Smooth muscle cell (in vitro differentiated cells): ENCODE data around the gene MFSD6. TPM values are rescaled to one million over a fixed set of nuclear protein-coding genes. Genes with fewer than 3 reads are reported as not detected.

Source experiments
- DNase-seq: peaks from one replicate; lab custom pipeline; 2025; ENCODE audit not compliant: unreplicated experiment; lab: John Stamatoyannopoulos, UW
- H2AFZ ChIP-seq: fragments of 200-600 bp; sonication (generic); 2 replicates; pipeline ENCODE4 v1.6.0; 2016; ENCODE audit warnings: antibody characterized with exemption, low read depth, mild to moderate bottlenecking
- H3F3A ChIP-seq: fragments of 200-600 bp; sonication (generic); 2 replicates; pipeline ENCODE4 v1.6.0; 2017; ENCODE audit warnings: antibody characterized with exemption, low read depth
- H3K27ac ChIP-seq: fragments of 200-600 bp; sonication (generic); 2 replicates; pipeline ENCODE4 v1.5.1; 2016; ENCODE audit warnings: low read depth, mild to moderate bottlenecking
- H3K27me3 ChIP-seq: fragments of 200-600 bp; sonication (generic); 2 replicates; pipeline ENCODE4 v1.6.1; 2016; ENCODE audit warnings: low read depth, mild to moderate bottlenecking
- H3K36me3 ChIP-seq: fragments of 200-600 bp; sonication (generic); 2 replicates; pipeline ENCODE4 v1.5.1; 2016; ENCODE audit warnings: low read depth
- H3K4me1 ChIP-seq: fragments of 200-600 bp; sonication (generic); 2 replicates; pipeline ENCODE4 v1.5.1; 2016; ENCODE audit warnings: low read depth
- H3K4me2 ChIP-seq: fragments of 200-600 bp; sonication (generic); 2 replicates; pipeline ENCODE4 v1.6.0; 2016; ENCODE audit warnings: mild to moderate bottlenecking
- H3K4me3 ChIP-seq: fragments of 200-600 bp; sonication (generic); 2 replicates; pipeline ENCODE4 v1.5.1; 2016; ENCODE audit warnings: mild to moderate bottlenecking
- H3K79me2 ChIP-seq: fragments of 200-600 bp; sonication (generic); 2 replicates; pipeline ENCODE4 v1.6.0; 2016; ENCODE audit warnings: low read depth, mild to moderate bottlenecking
- H3K9ac ChIP-seq: fragments of 200-600 bp; sonication (generic); 2 replicates; pipeline ENCODE4 v1.6.0; 2016; ENCODE audit warnings: low read depth
- H3K9me3 ChIP-seq: fragments of 200-600 bp; sonication (generic); replicated peaks from 2 replicates; pipeline ENCODE4 v1.5.1; 2016; ENCODE audit warnings: low read depth
- H4K20me1 ChIP-seq: fragments of 200-600 bp; sonication (generic); 2 replicates; pipeline ENCODE4 v1.6.0; 2016; ENCODE audit warnings: low read depth
- WGBS: methylation state at CpG from one replicate; pipeline ENCODE4 v1.1.7; 2016; ENCODE audit warnings: low lambda C conversion rate; 5-methylcytosine and 5-hydroxymethylcytosine counted together
- polyA plus RNA-seq: library from polyadenylated mRNA; unstranded; fragments of >200 nt; fragmentation: Nextera tagmentation; extraction: Ambion mirVana; gene quantifications from 2 replicates; pipeline ENCODE4 v1.2.1, GENCODE V29; 2016
- total RNA-seq: library from RNA; depleted of rRNA; stranded (reverse); fragments of >200 nt; gene quantifications from 2 replicates; pipeline ENCODE4 v1.2.3, GENCODE V29; 2014
- TF ChIP-seq, protein P1 (sequence below): fragments of 200-600 bp; sonication (generic); IDR thresholded peaks from 2 replicates; pipeline ENCODE4 v1.5.1; 2017; ENCODE audit warnings: borderline replicate concordance, mild to moderate bottlenecking, antibody characterized with exemption; ENCODE audit not compliant: insufficient read depth, poor library complexity, severe bottlenecking

MFSD6 gene
- total and polyA plus RNA-seq, 2 experiments from 2014 or later: 1.2 to 3.6 TPM

DNA sequence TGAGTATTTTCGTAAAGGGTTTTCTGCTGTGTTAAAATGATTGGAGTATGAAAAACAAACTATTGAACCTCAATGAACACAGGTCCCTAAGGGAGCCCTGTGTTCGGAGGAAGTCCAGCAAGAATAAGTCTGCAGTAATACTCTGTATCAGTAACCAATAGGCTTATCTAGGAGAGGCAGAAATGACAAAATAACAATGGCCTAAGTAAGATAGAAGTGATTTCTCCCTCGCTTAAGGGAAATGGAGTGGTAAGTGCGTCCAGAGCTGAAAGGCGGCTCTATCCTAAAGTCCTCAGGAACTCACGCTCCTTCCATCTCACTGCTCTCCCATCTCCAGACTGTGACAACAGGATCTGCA lies 29.3 kb upstream of the MFSD6 start:
- no peak overlapping the region for H3K4me3 ChIP-seq
- WGBS: 96% methylated on average over 6 of the region's 6 CpGs

DNA sequence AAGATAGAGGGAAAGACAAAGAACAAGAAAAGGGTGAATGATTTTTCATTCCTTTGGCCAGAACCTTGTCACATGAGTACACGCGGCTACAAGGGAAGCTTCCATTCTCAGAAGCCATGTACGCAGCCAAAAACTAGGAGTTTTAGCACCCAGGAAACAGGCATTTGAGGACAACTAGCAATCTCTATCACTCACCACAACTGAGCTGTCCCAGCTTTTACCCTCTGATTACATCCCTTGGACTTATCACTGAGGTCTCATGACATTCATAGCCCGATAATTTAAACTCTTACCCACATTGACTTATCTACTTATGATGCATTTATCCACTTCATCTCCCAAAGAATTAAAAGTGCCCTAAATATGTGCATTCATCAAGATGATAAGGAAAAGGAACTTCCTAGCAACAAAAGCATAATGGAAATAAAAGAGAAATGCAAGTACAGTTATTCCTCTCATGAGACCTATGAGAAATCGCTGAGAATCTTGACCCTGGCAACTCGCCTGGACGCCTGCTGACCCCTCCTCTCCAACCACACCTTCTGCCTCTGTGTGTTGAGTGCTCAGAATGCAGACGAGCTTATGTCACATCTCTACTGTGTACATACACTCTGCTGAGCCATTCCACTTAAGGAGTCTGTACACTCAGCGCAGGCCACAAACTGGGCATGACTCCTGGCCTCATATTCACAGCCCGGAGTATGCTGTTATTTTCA lies 28.7 kb upstream of the MFSD6 start:
- Histone ChIP-seq H3K9me3 (no peaks in the 10 kb centered on the region), H3K27ac (no peak overlapping the region), H3K27me3 (no peaks in the 10 kb centered on the region), H3K9ac (no peak overlapping the region), H3K79me2 (no peaks in the 10 kb centered on the region), H3K4me3 (no peak overlapping the region), H3K36me3 (no peaks in the 10 kb centered on the region), H2AFZ (no peak overlapping the region), H4K20me1 (no peaks in the 10 kb centered on the region), H3K4me1 (no peaks in the 10 kb centered on the region), H3F3A (no peaks in the 10 kb centered on the region), H3K4me2 (no peak overlapping the region)
- DNase-seq: no peak
- 89% methylated on average over 10 of the region's 10 CpGs for WGBS
- TF ChIP-seq, protein P1, sequence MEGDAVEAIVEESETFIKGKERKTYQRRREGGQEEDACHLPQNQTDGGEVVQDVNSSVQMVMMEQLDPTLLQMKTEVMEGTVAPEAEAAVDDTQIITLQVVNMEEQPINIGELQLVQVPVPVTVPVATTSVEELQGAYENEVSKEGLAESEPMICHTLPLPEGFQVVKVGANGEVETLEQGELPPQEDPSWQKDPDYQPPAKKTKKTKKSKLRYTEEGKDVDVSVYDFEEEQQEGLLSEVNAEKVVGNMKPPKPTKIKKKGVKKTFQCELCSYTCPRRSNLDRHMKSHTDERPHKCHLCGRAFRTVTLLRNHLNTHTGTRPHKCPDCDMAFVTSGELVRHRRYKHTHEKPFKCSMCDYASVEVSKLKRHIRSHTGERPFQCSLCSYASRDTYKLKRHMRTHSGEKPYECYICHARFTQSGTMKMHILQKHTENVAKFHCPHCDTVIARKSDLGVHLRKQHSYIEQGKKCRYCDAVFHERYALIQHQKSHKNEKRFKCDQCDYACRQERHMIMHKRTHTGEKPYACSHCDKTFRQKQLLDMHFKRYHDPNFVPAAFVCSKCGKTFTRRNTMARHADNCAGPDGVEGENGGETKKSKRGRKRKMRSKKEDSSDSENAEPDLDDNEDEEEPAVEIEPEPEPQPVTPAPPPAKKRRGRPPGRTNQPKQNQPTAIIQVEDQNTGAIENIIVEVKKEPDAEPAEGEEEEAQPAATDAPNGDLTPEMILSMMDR: no peak

More for the DNA sequence above, 29.3 kb upstream of the MFSD6 start:
- Histone ChIP-seq H3K4me1 (no peaks in the 10 kb centered on the region), H3K4me2 (no peak overlapping the region), H3K9me3 (no peaks in the 10 kb centered on the region), H2AFZ (no peak overlapping the region), H3K36me3 (no peaks in the 10 kb centered on the region), H3F3A (no peaks in the 10 kb centered on the region), H4K20me1 (no peaks in the 10 kb centered on the region), H3K27me3 (no peaks in the 10 kb centered on the region), H3K27ac (no peak overlapping the region), H3K9ac (no peak overlapping the region), H3K79me2 (no peaks in the 10 kb centered on the region)
- no peak for DNase-seq
- TF ChIP-seq, protein P1: no peak

DNA sequence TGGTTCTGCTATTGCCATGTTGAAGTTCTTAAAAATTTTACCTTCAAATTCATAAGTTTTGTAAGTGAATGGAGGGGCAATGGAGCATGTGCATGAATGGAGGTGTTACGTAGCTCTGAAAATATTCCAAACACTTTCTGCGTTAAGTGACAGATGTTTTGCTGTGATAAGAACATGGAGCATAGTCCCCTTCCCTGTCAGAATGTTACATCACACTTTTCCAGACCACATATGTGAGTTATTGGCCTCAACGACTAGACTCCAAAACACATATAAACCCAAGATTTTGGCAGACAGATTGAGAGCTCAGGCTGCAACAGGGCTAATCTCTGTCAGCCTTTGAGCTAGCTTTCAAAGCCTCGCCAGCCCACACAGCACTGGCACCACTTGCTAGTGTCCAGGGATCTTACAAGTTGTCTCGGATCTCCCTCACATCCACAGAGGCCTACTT lies 27.2 kb upstream of the MFSD6 start:
- no peak overlapping the region for H2AFZ ChIP-seq
- no peaks in the 10 kb centered on the region for H3K4me1 ChIP-seq
- no peak overlapping the region for H3K4me2 ChIP-seq
- TF ChIP-seq, protein P1: no peak
- H3K79me2 ChIP-seq: no peaks in the 10 kb centered on the region
- H3K27me3 ChIP-seq: no peaks in the 10 kb centered on the region
- H3F3A ChIP-seq: no peaks in the 10 kb centered on the region
- no peaks in the 10 kb centered on the region for H3K36me3 ChIP-seq
- H4K20me1 ChIP-seq: no peaks in the 10 kb centered on the region
- no peak overlapping the region for H3K4me3 ChIP-seq
- whole genome bisulfite sequencing: 46% methylated on average over 5 of the region's 5 CpGs
- no peak overlapping the region for H3K9ac ChIP-seq
- H3K9me3 ChIP-seq: no peaks in the 10 kb centered on the region
- DNase-seq: no peak
- H3K27ac ChIP-seq: no peak overlapping the region

DNA sequence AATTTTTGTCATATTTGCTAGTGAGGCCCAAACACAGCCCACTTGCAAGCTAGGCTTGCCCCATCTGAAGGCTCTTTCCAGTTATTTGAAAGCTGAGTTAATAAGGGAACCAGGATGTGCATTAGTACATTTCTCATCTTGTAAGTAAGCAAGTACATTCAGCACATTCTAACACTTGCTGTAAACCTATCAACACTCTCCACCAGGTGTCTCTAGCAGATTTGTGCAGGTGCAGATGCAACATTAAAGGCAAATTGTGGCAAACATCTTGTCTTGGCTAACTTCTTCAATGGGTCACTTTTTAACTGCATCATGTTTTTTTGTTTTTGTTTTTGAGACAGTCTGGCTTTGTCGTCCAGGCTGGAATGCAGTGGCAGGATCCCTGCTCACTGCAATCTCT lies 25.3 kb upstream of the MFSD6 start:
- WGBS: 63% methylated on average over 1 of the region's 1 CpG
- no peak for DNase-seq
- no peak overlapping the region for H2AFZ ChIP-seq
- H3K9ac ChIP-seq: no peak overlapping the region
- no peaks in the 10 kb centered on the region for H4K20me1 ChIP-seq
- TF ChIP-seq, protein P1: peak; percentile 36
- H3K27me3 ChIP-seq: no peaks in the 10 kb centered on the region
- no peak overlapping the region for H3K4me3 ChIP-seq
- H3K9me3 ChIP-seq: no peaks in the 10 kb centered on the region
- no peaks in the 10 kb centered on the region for H3F3A ChIP-seq
- no peak overlapping the region for H3K27ac ChIP-seq
- H3K36me3 ChIP-seq: no peaks in the 10 kb centered on the region
- no peaks in the 10 kb centered on the region for H3K79me2 ChIP-seq
- no peak overlapping the region for H3K4me2 ChIP-seq
- no peaks in the 10 kb centered on the region for H3K4me1 ChIP-seq
